ENCODE results near the gene CRYBB1.

- TF ChIP-seq CTCF (IDR thresholded peaks at IDR 0.05) (no peak), GABPA (IDR thresholded peaks at IDR 0.05; ENCODE audit: low read depth) (no peak), JUND (IDR thresholded peaks at IDR 0.05) (no peak), TAF1 (IDR thresholded peaks at IDR 0.05; ENCODE audit: borderline replicate concordance, low read depth, low read length) (no peak), REST (IDR thresholded peaks at IDR 0.05; ENCODE audit: low read depth, low read length) (no peak), SIN3A (IDR thresholded peaks at IDR 0.05; ENCODE audit: borderline replicate concordance, low read depth, low read length) (no peak), NFIC (IDR thresholded peaks at IDR 0.05; ENCODE audit: borderline replicate concordance) (no peak), EP300 (IDR thresholded peaks at IDR 0.05; ENCODE audit: borderline replicate concordance in 1 of 2, low read depth in 1 of 2, low read length in 1 of 2) (no peak), RAD21 (IDR thresholded peaks at IDR 0.05; ENCODE audit: low read length) (no peak), MAX (IDR thresholded peaks at IDR 0.05; ENCODE audit: low read depth) (no peak)
Measured at GRCh38 chr22:26559961-26560575, 57.8 kb downstream of the CRYBB1 start.
